Glomerular endothelial cell (primary cell): ENCODE results near the gene RAI1. TPM values are rescaled to one million over a fixed set of nuclear protein-coding genes. Genes with fewer than 3 reads are reported as not detected.

Source experiments
- DNase-seq: peaks from one replicate; pipeline ENCODE4 v3.0.0-alpha.2; 2011; ENCODE audit warnings: low read depth, low spot score; ENCODE audit errors: extremely low read depth
- total RNA-seq: library from RNA; depleted of rRNA; stranded (reverse); fragments of >200 nt; gene quantifications from 2 replicates; pipeline ENCODE4 v1.2.3, GENCODE V29; 2015

Gene RAI1
- total RNA-seq, 1 donor from 2014 or later, result 64.9 TPM

- no peak for DNase-seq
These were observed 15.8 kb downstream of the RAI1 start for GRCh38 chr17:17696882-17697633.

- DNase-seq, result no peak
These were observed 17.1 kb downstream of the RAI1 start for GRCh38 chr17:17698371-17698770.

- DNase-seq, result no peak
These were observed 17.7 kb downstream of the RAI1 start for GRCh38 chr17:17698869-17699351.

GRCh38 chr17:17699491-17699890, 18.2 kb downstream of the RAI1 start:
- DNase-seq, result no peak

GRCh38 chr17:17700251-17700969, 19.2 kb downstream of the RAI1 start:
- DNase-seq, result no peak

GRCh38 chr17:17701112-17701511, 19.9 kb downstream of the RAI1 start:
- DNase-seq, result no peak

GRCh38 chr17:17701658-17702057, 20.4 kb downstream of the RAI1 start:
- no peak for DNase-seq

GRCh38 chr17:17702449-17703139, 21.3 kb downstream of the RAI1 start:
- no peak for DNase-seq

- no peak for DNase-seq
These were observed 22.1 kb downstream of the RAI1 start for GRCh38 chr17:17703140-17703919.

GRCh38 chr17:17704931-17705330, 23.7 kb downstream of the RAI1 start:
- no peak for DNase-seq

GRCh38 chr17:17706140-17707060, 25.1 kb downstream of the RAI1 start:
- DNase-seq, result no peak

GRCh38 chr17:17708295-17708694, 27.0 kb downstream of the RAI1 start:
- no peak for DNase-seq

- DNase-seq, result no peak
These were observed 27.6 kb downstream of the RAI1 start for GRCh38 chr17:17708816-17709215.

GRCh38 chr17:17709815-17710321, 28.6 kb downstream of the RAI1 start:
- DNase-seq, result no peak

- no peak for DNase-seq
These were observed 29.1 kb downstream of the RAI1 start for GRCh38 chr17:17710355-17710727.

- DNase-seq, result no peak
These were observed 29.7 kb downstream of the RAI1 start for GRCh38 chr17:17710728-17711541.

GRCh38 chr17:17711641-17712162, 30.4 kb downstream of the RAI1 start:
- DNase-seq, result no peak

GRCh38 chr17:17712268-17712924, 31.1 kb downstream of the RAI1 start:
- peak; percentile 87 for DNase-seq
